ENCODE data around the gene KMT2A. TPM values are rescaled to one million over a fixed set of nuclear protein-coding genes. Genes with fewer than 3 reads are reported as not detected.

KMT2A gene
- total RNA-seq, 1 donor from 2014 or later = 56.8 TPM

DNA sequence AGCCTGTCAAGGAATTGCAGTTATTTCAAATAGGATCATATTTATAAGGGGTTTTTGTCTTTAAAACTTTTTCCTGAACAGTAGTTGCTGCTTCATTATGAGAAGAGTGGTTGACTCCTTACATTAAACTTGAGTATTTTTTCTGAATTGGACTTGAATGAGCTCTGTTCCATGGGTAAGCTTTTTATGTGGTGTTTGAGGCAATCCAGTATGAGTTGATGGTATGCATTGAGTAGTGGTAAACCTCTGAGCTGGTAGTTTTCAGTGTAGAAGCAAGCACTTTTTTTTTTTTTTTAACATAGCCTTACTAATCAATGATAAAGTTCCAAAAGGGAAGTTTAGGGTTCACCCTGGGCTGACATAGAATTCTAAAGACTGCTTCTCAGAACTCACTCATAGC is 3.4 kb downstream of the KMT2A start:
- Mint-ChIP-seq H3K9me3 (ENCODE audit: unreplicated experiment) (no peaks in the 10 kb centered on the region), H3K4me1 (ENCODE audit: unreplicated experiment) (peaks cover 54% of the 10 kb centered on the region), H3K36me3 (ENCODE audit: unreplicated experiment) (peaks cover 6% of the 10 kb centered on the region), H3K27ac (ENCODE audit: unreplicated experiment) (peak overlapping the region; percentile 27), H3K27me3 (ENCODE audit: unreplicated experiment) (no peaks in the 10 kb centered on the region), H3K4me3 (ENCODE audit: unreplicated experiment) (peak overlapping the region; percentile 89)
- DNase-seq (ENCODE audit: extremely low spot score, unreplicated experiment) = no peak
- TF ChIP-seq CTCF (IDR thresholded peaks at IDR 0.05) = no peak

DNA sequence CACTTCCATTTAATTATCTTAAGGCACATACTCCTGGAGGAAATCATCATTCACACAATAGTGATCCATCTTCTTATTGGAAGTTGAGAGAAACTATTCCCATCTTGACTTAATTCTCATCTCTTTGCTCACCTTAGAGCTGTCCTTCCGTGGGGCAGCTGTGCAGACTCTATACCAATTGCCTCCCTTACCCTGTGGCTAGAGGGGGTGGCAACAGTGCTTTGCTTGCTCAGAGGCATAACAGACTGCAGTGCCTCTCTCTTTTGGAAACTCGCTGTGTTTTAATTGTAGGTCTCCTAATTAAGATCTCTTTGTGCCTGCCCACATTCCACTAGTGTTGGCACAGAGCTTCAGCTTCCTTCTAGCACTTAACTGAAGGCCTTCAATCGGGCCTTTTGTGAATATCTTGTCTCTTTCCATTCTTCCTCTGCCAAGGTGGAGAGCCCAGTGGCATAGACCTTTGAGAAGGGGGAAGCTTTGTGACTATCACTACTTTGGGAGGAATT is 5.5 kb downstream of the KMT2A start:
- H3K9me3 Mint-ChIP-seq (ENCODE audit: unreplicated experiment) = no peaks in the 10 kb centered on the region
- TF ChIP-seq CTCF (IDR thresholded peaks at IDR 0.05) = no peak
- peaks cover 48% of the 10 kb centered on the region for H3K4me1 Mint-ChIP-seq (ENCODE audit: unreplicated experiment)
- H3K27ac Mint-ChIP-seq (ENCODE audit: unreplicated experiment) = no peak overlapping the region
- no peak overlapping the region for H3K4me3 Mint-ChIP-seq (ENCODE audit: unreplicated experiment)
- no peak for DNase-seq (ENCODE audit: extremely low spot score, unreplicated experiment)
- peaks cover 6% of the 10 kb centered on the region for H3K36me3 Mint-ChIP-seq (ENCODE audit: unreplicated experiment)
- H3K27me3 Mint-ChIP-seq (ENCODE audit: unreplicated experiment) = no peaks in the 10 kb centered on the region

DNA sequence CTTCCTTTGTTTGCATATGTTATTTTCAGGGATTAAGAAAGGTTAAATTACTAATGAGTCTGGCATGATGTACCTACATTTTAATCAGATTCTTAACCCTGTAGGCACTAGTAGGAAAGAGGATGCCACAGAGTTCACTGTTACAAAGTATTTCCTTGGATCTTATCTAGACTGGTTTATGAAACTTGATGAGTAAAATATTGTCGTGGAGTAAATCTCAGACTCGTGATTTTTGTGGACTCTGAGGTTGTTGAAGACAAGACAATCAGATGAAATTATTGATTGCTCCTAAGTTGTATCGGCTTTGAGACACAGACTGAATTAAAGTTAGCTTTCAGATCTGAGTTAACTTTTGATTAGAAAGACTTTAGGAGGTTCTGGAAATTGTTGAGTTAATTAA is 6.0 kb downstream of the KMT2A start:
- Mint-ChIP-seq H3K27me3 (ENCODE audit: unreplicated experiment) (no peaks in the 10 kb centered on the region), H3K27ac (ENCODE audit: unreplicated experiment) (no peak overlapping the region), H3K4me3 (ENCODE audit: unreplicated experiment) (no peak overlapping the region), H3K4me1 (ENCODE audit: unreplicated experiment) (peaks cover 47% of the 10 kb centered on the region), H3K36me3 (ENCODE audit: unreplicated experiment) (peaks cover 6% of the 10 kb centered on the region), H3K9me3 (ENCODE audit: unreplicated experiment) (no peaks in the 10 kb centered on the region)
- DNase-seq (ENCODE audit: extremely low spot score, unreplicated experiment) = no peak
- no peak for TF ChIP-seq CTCF (IDR thresholded peaks at IDR 0.05)

DNA sequence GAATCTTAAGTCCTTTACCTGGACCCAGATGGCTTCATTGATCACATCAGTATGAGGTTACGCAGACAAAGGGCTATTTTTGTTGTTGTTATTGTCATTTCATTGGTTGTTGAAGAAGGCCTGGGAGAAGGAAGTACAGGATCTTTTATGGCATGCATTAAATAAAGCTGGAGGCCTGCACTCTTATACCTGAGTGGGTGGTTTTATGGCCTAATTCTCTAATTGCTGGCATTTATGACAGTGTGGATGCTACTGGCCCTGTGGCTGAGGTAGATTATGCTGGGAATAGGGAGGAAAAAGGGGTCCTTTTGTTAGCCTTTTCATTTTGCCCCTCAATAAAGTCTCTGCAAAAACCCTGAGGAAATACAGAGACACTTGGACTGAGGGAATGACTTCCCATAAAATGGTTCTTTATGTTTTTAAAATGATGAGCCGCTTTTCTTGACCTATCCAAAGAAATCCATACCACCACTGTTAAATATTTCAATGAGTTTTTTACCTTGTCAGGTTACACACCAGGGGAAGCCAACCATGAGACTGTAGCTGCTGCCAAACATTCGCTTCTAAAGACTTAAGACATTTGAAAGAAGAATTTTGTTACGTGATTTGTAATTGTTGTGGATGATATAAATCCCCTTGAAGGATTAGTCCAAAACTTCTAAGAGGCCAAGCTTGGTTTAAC is 6.8 kb downstream of the KMT2A start:
- peaks cover 6% of the 10 kb centered on the region for H3K36me3 Mint-ChIP-seq (ENCODE audit: unreplicated experiment)

More for the DNA sequence above, 6.8 kb downstream of the KMT2A start:
- Mint-ChIP-seq H3K4me1 (ENCODE audit: unreplicated experiment) (peaks cover 46% of the 10 kb centered on the region), H3K9me3 (ENCODE audit: unreplicated experiment) (no peaks in the 10 kb centered on the region), H3K4me3 (ENCODE audit: unreplicated experiment) (no peak overlapping the region), H3K27me3 (ENCODE audit: unreplicated experiment) (no peaks in the 10 kb centered on the region), H3K27ac (ENCODE audit: unreplicated experiment) (no peak overlapping the region)
- DNase-seq (ENCODE audit: extremely low spot score, unreplicated experiment) = no peak
- TF ChIP-seq CTCF (IDR thresholded peaks at IDR 0.05) = no peak

Measured in osteocyte (in vitro differentiated cells).